D721Med (cell line): ENCODE results near the gene SCLY.

ENCODE experiments used
- DNase-seq: peaks from one replicate; pipeline ENCODE4 v3.0.0; 2011; ENCODE audit warnings: low spot score; ENCODE audit not compliant: insufficient read length
- FAIRE-seq: peaks from 2 replicates; lab custom pipeline; 2011; peaks lifted over from hg19 to GRCh38; lab: Jason Lieb, UNC
- CTCF ChIP-seq: IDR thresholded peaks from 2 replicates; pipeline ENCODE4 v1.5.1; 2012; ENCODE audit warnings: mild to moderate bottlenecking, control low read depth; ENCODE audit not compliant: insufficient read depth; ENCODE audit errors: missing control alignments

The SCLY gene

GRCh38 chr2:238144262-238144661, 83.5 kb downstream of the SCLY start:
- FAIRE-seq: no peak
- TF ChIP-seq CTCF: no peak
- DNase-seq: no peak

GRCh38 chr2:238145046-238145445, 84.2 kb downstream of the SCLY start:
- no peak for TF ChIP-seq CTCF
- no peak for DNase-seq
- FAIRE-seq: no peak

GRCh38 chr2:238145851-238146250, 85.0 kb downstream of the SCLY start:
- FAIRE-seq (no peak), DNase-seq (no peak)
- TF ChIP-seq CTCF: no peak

DNA sequence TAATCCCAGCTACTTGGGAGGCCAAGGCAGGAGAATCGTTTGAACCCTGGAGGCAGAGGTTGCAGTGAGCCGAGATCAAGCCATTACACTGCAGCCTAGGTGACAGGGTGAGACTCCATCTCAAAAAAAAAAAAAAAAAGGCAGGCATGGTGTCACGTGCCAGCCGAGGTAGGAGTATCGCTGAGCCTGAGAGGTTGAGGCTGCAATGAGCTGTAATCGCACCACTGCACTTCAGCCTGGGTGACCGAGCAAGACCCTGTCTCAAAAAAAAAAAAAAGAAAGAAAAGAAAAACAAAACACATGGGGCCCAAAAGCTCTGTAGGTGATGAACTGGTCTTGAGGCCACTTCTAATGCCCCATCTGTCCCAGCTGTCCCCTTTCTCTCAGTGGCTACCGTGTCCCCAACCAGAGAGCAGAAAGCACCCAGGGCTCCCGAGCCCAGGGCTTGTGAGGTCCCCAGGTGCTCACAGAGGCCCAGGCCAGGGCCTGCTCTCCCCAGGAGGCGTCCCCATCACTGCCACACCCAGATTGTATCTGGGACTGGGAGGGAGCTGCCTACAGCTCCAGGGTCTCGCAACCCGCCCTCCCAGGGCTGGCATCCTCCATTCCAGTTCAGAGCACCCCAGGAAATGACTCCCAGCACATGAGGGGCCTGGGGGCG, 86.2 kb downstream of the SCLY start:
- no peak for TF ChIP-seq CTCF
- FAIRE-seq (no peak), DNase-seq (no peak)

GRCh38 chr2:238148981-238149380, 88.2 kb downstream of the SCLY start:
- TF ChIP-seq CTCF: no peak
- FAIRE-seq (no peak), DNase-seq (no peak)
